Aorta (tissue), 5 donors: ENCODE results near the gene UBR4. TPM values are rescaled to one million over a fixed set of nuclear protein-coding genes. Genes with fewer than 3 reads are reported as not detected.
"Not testable (repeated sequence)": the region's sequence is repeated elsewhere in the genome, so short reads cannot be mapped to it uniquely, and the experiment has no call there.

Experiments used
- ATAC-seq: fragments of 200-7000 bp; cut with Tn5 transposase; one replicate; pipeline ENCODE4 v1.9.1; 2022; ENCODE audit warnings: moderate library complexity; ENCODE audit not compliant: low FRiP score
- DNase-seq, 2 donors: peaks; one replicate each; pipeline ENCODE4 v3.0.0-alpha.2; 2020
- H3K27ac ChIP-seq, 2 donors: one replicate each; pipeline ENCODE4 v1.5.1; 2013; ENCODE audit warnings: low read length in 2 of 2, mild to moderate bottlenecking in 2 of 2, moderate library complexity in 2 of 2, control low read depth in 1 of 2, inconsistent platforms in 1 of 2, low read depth in 1 of 2
- H3K27me3 ChIP-seq, 2 donors: one replicate each; pipeline ENCODE4 v1.6.1; 2013; ENCODE audit warnings: control low read depth in 1 of 2, low read length in 1 of 2, mild to moderate bottlenecking in 1 of 2, moderate library complexity in 1 of 2; ENCODE audit not compliant: insufficient read depth in 2 of 2, control insufficient read depth in 1 of 2
- H3K36me3 ChIP-seq, 2 donors: one replicate each; pipeline ENCODE4 v1.6.1; 2013; ENCODE audit warnings: control low read depth in 1 of 2, low read length in 1 of 2, mild to moderate bottlenecking in 1 of 2; ENCODE audit not compliant: insufficient read depth in 2 of 2, control insufficient read depth in 1 of 2
- H3K4me1 ChIP-seq, 2 donors: one replicate each; pipeline ENCODE4 v1.6.1; 2013; ENCODE audit warnings: low read length in 2 of 2, control low read depth in 1 of 2, mild to moderate bottlenecking in 1 of 2, moderate library complexity in 1 of 2; ENCODE audit not compliant: insufficient read depth in 2 of 2, control insufficient read depth in 1 of 2
- H3K4me3 ChIP-seq, 2 donors: one replicate each; pipeline ENCODE4 v1.5.1; 2013; ENCODE audit warnings: low read length in 2 of 2, control low read depth in 1 of 2, mild to moderate bottlenecking in 1 of 2
- H3K9me3 ChIP-seq: one replicate; pipeline ENCODE4 v1.6.1; 2013; ENCODE audit warnings: mild to moderate bottlenecking, low read length; ENCODE audit not compliant: control insufficient read depth
- WGBS, 2 donors: extraction: QIAGEN DNeasy Blood & Tissue Kit; methylation state at CpG; one replicate each; pipeline ENCODE4 v1.1.7; 2013; 5-methylcytosine and 5-hydroxymethylcytosine counted together
- intact Hi-C, 2 donors: fragments of 100-400 bp; cut with DNase I; formaldehyde crosslinking; loops; one replicate each; pipeline versions ENCODE4 v1.14.2 to v1.15.0; 2022
- polyA plus RNA-seq, 2 donors: library from polyadenylated mRNA; stranded (reverse); fragments of 200-250 nt; gene quantifications; one replicate each; pipeline ENCODE4 v1.2.3, GENCODE V29; 2013
- total RNA-seq, 2 donors: library from RNA; stranded (reverse); fragmentation: NEBNext Ultra II Directional; extraction: Animal tissue kit (Norgen Biotek cat#: 25700); gene quantifications; one replicate each; pipeline ENCODE4 v1.2.1, GENCODE V29; 2021
- donor health status: healthy with polysubstance abuse.
- donor health status: Bipolar disorder and iron deficiency.
- donor health status: DM: no; HTN: no; CAD: no.
- donor health status: DM: no; HTN: no; CAD: no.
- donor health status: DM: yes; HTN: yes; CAD: no.

The UBR4 gene
- total and polyA plus RNA-seq, 4 donors: 16.4 to 293 (median 187) TPM

- H3K27me3 ChIP-seq: no peaks in the 10 kb centered on the region
- ATAC-seq (no peak), DNase-seq (no peak)
- H3K4me1 ChIP-seq: peaks cover 0 to 1% of the 10 kb centered on the region in 2 donors
- H3K9me3 ChIP-seq: no peaks in the 10 kb centered on the region
- intact Hi-C loops: loop anchor here in 1 of 2 donors (10.0 kb wide), 1 partner anchor 404 kb away; no protein-coding TSS in a partner anchor
- H3K27ac ChIP-seq: no peak overlapping the region
- peaks cover 0 to 3% of the 10 kb centered on the region in 2 donors for H3K36me3 ChIP-seq
- H3K4me3 ChIP-seq: peak overlapping the region; percentile 51 to 87
- WGBS, 2 donors: 10 to 12% methylated on average over 14 of the region's 14 CpGs
Measured at GRCh38 chr1:19250629-19251304, 40.7 kb upstream of the UBR4 start.

GRCh38 chr1:19240673-19241538 lies 30.8 kb upstream of the UBR4 start:
- Histone ChIP-seq H3K4me3 (no peak overlapping the region), H3K4me1 (no peaks in the 10 kb centered on the region), H3K9me3 (no peaks in the 10 kb centered on the region), H3K27ac (no peak overlapping the region), H3K36me3 (peaks cover 6 to 12% of the 10 kb centered on the region in 2 donors), H3K27me3 (no peaks in the 10 kb centered on the region)
- DNase-seq: peak; percentile 64 to 83
- ATAC-seq: peak; percentile 87
- intact Hi-C loops: loop anchor here in 1 of 2 donors (5.0 kb wide), 1 partner anchor 39 kb away; no protein-coding TSS in a partner anchor
- 59 to 61% methylated on average over 7 of the region's 7 CpGs for WGBS, 2 donors

GRCh38 chr1:19239876-19240275 lies 29.8 kb upstream of the UBR4 start:
- intact Hi-C loops: loop anchor here in 1 of 2 donors (5.0 kb wide), 1 partner anchor 38 kb away; no protein-coding TSS in a partner anchor
- DNase-seq: peak in 1 of 2 donors; percentile 44
- H3K27me3 ChIP-seq: no peaks in the 10 kb centered on the region
- peaks cover 6 to 12% of the 10 kb centered on the region in 2 donors for H3K36me3 ChIP-seq
- no peaks in the 10 kb centered on the region for H3K9me3 ChIP-seq
- no peaks in the 10 kb centered on the region for H3K4me1 ChIP-seq
- 89 to 91% methylated on average over 7 of the region's 7 CpGs for WGBS, 2 donors
- H3K4me3 ChIP-seq: no peak overlapping the region
- no peak for ATAC-seq
- H3K27ac ChIP-seq: no peak overlapping the region

- intact Hi-C loops: no loop called here
- H3K4me1 ChIP-seq: peaks cover 0 to 3% of the 10 kb centered on the region in 2 donors
- peaks cover 6 to 17% of the 10 kb centered on the region in 2 donors for H3K36me3 ChIP-seq
- WGBS, 2 donors: 92 to 98% methylated on average over 3 of the region's 3 CpGs
- ATAC-seq (no peak), DNase-seq (peak in 1 of 2 donors; percentile 20)
- no peak overlapping the region for H3K27ac ChIP-seq
- H3K27me3 ChIP-seq: no peaks in the 10 kb centered on the region
- no peak overlapping the region for H3K4me3 ChIP-seq
- no peaks in the 10 kb centered on the region for H3K9me3 ChIP-seq
Measured at GRCh38 chr1:19234224-19234623, 24.2 kb upstream of the UBR4 start.

- H3K36me3 ChIP-seq: peaks cover 0 to 14% of the 10 kb centered on the region in 2 donors
- H3K27me3 ChIP-seq: no peaks in the 10 kb centered on the region
- ATAC-seq (peak; percentile 46), DNase-seq (peak in 1 of 2 donors; percentile 38)
- intact Hi-C loops: no loop called here
- H3K4me3 ChIP-seq: no peak overlapping the region
- H3K9me3 ChIP-seq: no peaks in the 10 kb centered on the region
- no peak overlapping the region for H3K27ac ChIP-seq
- peaks cover 0 to 3% of the 10 kb centered on the region in 2 donors for H3K4me1 ChIP-seq
Measured at GRCh38 chr1:19232524-19232846, 22.4 kb upstream of the UBR4 start.

GRCh38 chr1:19231736-19232523 lies 21.9 kb upstream of the UBR4 start:
- ATAC-seq, H3K4me3 ChIP-seq, H3K27me3 ChIP-seq, H3K4me1 ChIP-seq, H3K9me3 ChIP-seq, H3K27ac ChIP-seq, intact Hi-C loops: not testable (repeated sequence)
- 93 to 95% methylated on average over 16 of the region's 16 CpGs for WGBS, 2 donors
- peaks cover under 1 to 14% of the 10 kb centered on the region in 2 donors for H3K36me3 ChIP-seq
- DNase-seq: peak in 1 of 2 donors; percentile 50

- intact Hi-C loops: no loop called here
- WGBS, 2 donors: 85 to 87% methylated on average over 6 of the region's 6 CpGs
- Histone ChIP-seq H3K4me1 (peaks cover 0 to 3% of the 10 kb centered on the region in 2 donors), H3K36me3 (peaks cover 3 to 18% of the 10 kb centered on the region in 2 donors), H3K4me3 (no peak overlapping the region), H3K27me3 (no peaks in the 10 kb centered on the region), H3K9me3 (no peaks in the 10 kb centered on the region), H3K27ac (no peak overlapping the region)
- ATAC-seq (no peak), DNase-seq (no peak)
Measured at GRCh38 chr1:19229828-19230325, 19.8 kb upstream of the UBR4 start.

GRCh38 chr1:19229229-19229628 lies 19.2 kb upstream of the UBR4 start:
- no peak for ATAC-seq
- 67 to 81% methylated on average over 3 of the region's 3 CpGs for WGBS, 2 donors
- Histone ChIP-seq H3K27me3 (no peaks in the 10 kb centered on the region), H3K27ac (no peak overlapping the region), H3K4me1 (peaks cover 0 to 3% of the 10 kb centered on the region in 2 donors), H3K9me3 (no peaks in the 10 kb centered on the region), H3K4me3 (no peak overlapping the region), H3K36me3 (peaks cover 3 to 18% of the 10 kb centered on the region in 2 donors)
- intact Hi-C loops: no loop called here
- no peak for DNase-seq
